BJ (cell line): Measurements from ENCODE around the gene MYO1A. TPM values are rescaled to one million over a fixed set of nuclear protein-coding genes. Genes with fewer than 3 reads are reported as not detected.

Experiments
- CTCF ChIA-PET: fragments of 350-600 bp; formaldehyde crosslinking; extraction: SDS; loops from one replicate; lab custom pipeline; 2021; ENCODE audit warnings: antibody characterized with exemption, inconsistent platforms; lab: Yijun Ruan, JAX
- POLR2A ChIA-PET: fragments of 300-600 bp; sonication (Branson Sonifier 250); formaldehyde crosslinking; extraction: SDS; loops from one replicate; lab custom pipeline; 2021; ENCODE audit warnings: antibody characterized with exemption; lab: Charles Lee
- DNase-seq: peaks from one replicate; pipeline ENCODE4 v3.0.0-alpha.2; 2011; ENCODE audit warnings: low read depth
- H3K27me3 ChIP-seq: 2 replicates; pipeline ENCODE4 v1.6.0; 2011; ENCODE audit warnings: low read length; ENCODE audit not compliant: control insufficient read depth, insufficient read depth
- H3K36me3 ChIP-seq: 2 replicates; pipeline ENCODE4 v1.5.1; 2011; ENCODE audit warnings: low read length; ENCODE audit not compliant: control insufficient read depth, insufficient read depth
- H3K4me3 ChIP-seq: 2 replicates; pipeline ENCODE4 v1.5.1; 2011; ENCODE audit warnings: low read depth, mild to moderate bottlenecking, control low read depth, low read length
- CTCF ChIP-seq: IDR thresholded peaks from 2 replicates; pipeline ENCODE4 v1.5.1; 2011; ENCODE audit warnings: low read depth, mild to moderate bottlenecking, control low read depth, inconsistent platforms, low read length, moderate library complexity; ENCODE audit not compliant: insufficient read depth
- polyA plus RNA-seq: library from polyadenylated mRNA; depleted of rRNA; stranded (reverse); fragments of >200 nt; gene quantifications from 2 replicates; pipeline ENCODE4 v1.2.3, GENCODE V29; 2011

Gene MYO1A
- polyA plus RNA-seq, 1 experiment, result 0.15 TPM

- no peak for DNase-seq
- no peak for TF ChIP-seq CTCF
- CTCF ChIA-PET, result interaction anchor here (0.6 to 4.4 kb wide), 6 partner anchors 11 to 233 kb away, joined by 3 to 17 read pairs (median 3); partner anchors contain the start of genes HSD17B6 and ZBTB39
- H3K4me3 ChIP-seq, result no peak overlapping the region
- POLR2A ChIA-PET, result no interaction called here
- H3K27me3 ChIP-seq, result no peaks in the 10 kb centered on the region
- no peaks in the 10 kb centered on the region for H3K36me3 ChIP-seq
These were observed 55.6 kb downstream of the MYO1A start for GRCh38 chr12:56994231-56994746.

- no peak for TF ChIP-seq CTCF
- Histone ChIP-seq H3K36me3 (no peaks in the 10 kb centered on the region), H3K27me3 (no peaks in the 10 kb centered on the region), H3K4me3 (no peak overlapping the region)
- POLR2A ChIA-PET, result no interaction called here
- no peak for DNase-seq
- CTCF ChIA-PET, result interaction anchor here (0.7 to 4.4 kb wide), 2 partner anchors 11 to 47 kb away, joined by 3 to 17 read pairs; partner anchors contain the start of gene ZBTB39
These were observed 56.6 kb downstream of the MYO1A start for GRCh38 chr12:56993346-56993745.

GRCh38 chr12:56991319-56992246, 58.3 kb downstream of the MYO1A start:
- POLR2A ChIA-PET, result no interaction called here
- no peak for DNase-seq
- Histone ChIP-seq H3K27me3 (no peaks in the 10 kb centered on the region), H3K36me3 (no peaks in the 10 kb centered on the region), H3K4me3 (no peak overlapping the region)
- CTCF ChIA-PET, result interaction anchor here (1.4 to 4.4 kb wide), 5 partner anchors 10 to 234 kb away, joined by 6 to 17 read pairs (median 11); partner anchors contain the start of genes HSD17B6 and ZBTB39
- no peak for TF ChIP-seq CTCF

- TF ChIP-seq CTCF, result no peak
- CTCF ChIA-PET, result interaction anchor here (1.4 to 4.4 kb wide), 5 partner anchors 11 to 233 kb away, joined by 6 to 17 read pairs (median 11); partner anchors contain the start of genes HSD17B6 and ZBTB39
- H3K36me3 ChIP-seq, result no peaks in the 10 kb centered on the region
- POLR2A ChIA-PET, result no interaction called here
- no peaks in the 10 kb centered on the region for H3K27me3 ChIP-seq
- no peak for DNase-seq
- no peak overlapping the region for H3K4me3 ChIP-seq
These were observed 59.1 kb downstream of the MYO1A start for GRCh38 chr12:56990648-56991318.
